Smooth muscle cell (in vitro differentiated cells): ENCODE measurements around the gene C16orf89. TPM values are rescaled to one million over a fixed set of nuclear protein-coding genes. Genes with fewer than 3 reads are reported as not detected.
"Not testable (repeated sequence)": the region's sequence is repeated elsewhere in the genome, so short reads cannot be mapped to it uniquely, and the experiment has no call there.

Source experiments
- DNase-seq: peaks from one replicate; lab custom pipeline; 2025; ENCODE audit not compliant: unreplicated experiment; lab: John Stamatoyannopoulos, UW
- H2AFZ ChIP-seq: fragments of 200-600 bp; sonication (generic); 2 replicates; pipeline ENCODE4 v1.6.0; 2016; ENCODE audit warnings: antibody characterized with exemption, low read depth, mild to moderate bottlenecking
- H3F3A ChIP-seq: fragments of 200-600 bp; sonication (generic); 2 replicates; pipeline ENCODE4 v1.6.0; 2017; ENCODE audit warnings: antibody characterized with exemption, low read depth
- H3K27ac ChIP-seq: fragments of 200-600 bp; sonication (generic); 2 replicates; pipeline ENCODE4 v1.5.1; 2016; ENCODE audit warnings: low read depth, mild to moderate bottlenecking
- H3K27me3 ChIP-seq: fragments of 200-600 bp; sonication (generic); 2 replicates; pipeline ENCODE4 v1.6.1; 2016; ENCODE audit warnings: low read depth, mild to moderate bottlenecking
- H3K36me3 ChIP-seq: fragments of 200-600 bp; sonication (generic); 2 replicates; pipeline ENCODE4 v1.5.1; 2016; ENCODE audit warnings: low read depth
- H3K4me1 ChIP-seq: fragments of 200-600 bp; sonication (generic); 2 replicates; pipeline ENCODE4 v1.5.1; 2016; ENCODE audit warnings: low read depth
- H3K4me2 ChIP-seq: fragments of 200-600 bp; sonication (generic); 2 replicates; pipeline ENCODE4 v1.6.0; 2016; ENCODE audit warnings: mild to moderate bottlenecking
- H3K4me3 ChIP-seq: fragments of 200-600 bp; sonication (generic); 2 replicates; pipeline ENCODE4 v1.5.1; 2016; ENCODE audit warnings: mild to moderate bottlenecking
- H3K79me2 ChIP-seq: fragments of 200-600 bp; sonication (generic); 2 replicates; pipeline ENCODE4 v1.6.0; 2016; ENCODE audit warnings: low read depth, mild to moderate bottlenecking
- H3K9ac ChIP-seq: fragments of 200-600 bp; sonication (generic); 2 replicates; pipeline ENCODE4 v1.6.0; 2016; ENCODE audit warnings: low read depth
- H3K9me3 ChIP-seq: fragments of 200-600 bp; sonication (generic); replicated peaks from 2 replicates; pipeline ENCODE4 v1.5.1; 2016; ENCODE audit warnings: low read depth
- H4K20me1 ChIP-seq: fragments of 200-600 bp; sonication (generic); 2 replicates; pipeline ENCODE4 v1.6.0; 2016; ENCODE audit warnings: low read depth
- CTCF ChIP-seq: fragments of 200-600 bp; sonication (generic); IDR thresholded peaks from 2 replicates; pipeline ENCODE4 v1.5.1; 2017; ENCODE audit warnings: borderline replicate concordance, mild to moderate bottlenecking, antibody characterized with exemption; ENCODE audit not compliant: insufficient read depth, poor library complexity, severe bottlenecking
- WGBS: methylation state at CpG from one replicate; pipeline ENCODE4 v1.1.7; 2016; ENCODE audit warnings: low lambda C conversion rate; 5-methylcytosine and 5-hydroxymethylcytosine counted together
- polyA plus RNA-seq: library from polyadenylated mRNA; unstranded; fragments of >200 nt; fragmentation: Nextera tagmentation; extraction: Ambion mirVana; gene quantifications from 2 replicates; pipeline ENCODE4 v1.2.1, GENCODE V29; 2016
- total RNA-seq: library from RNA; depleted of rRNA; stranded (reverse); fragments of >200 nt; gene quantifications from 2 replicates; pipeline ENCODE4 v1.2.3, GENCODE V29; 2014

Gene C16orf89
- total and polyA plus RNA-seq, 2 experiments from 2014 or later, result not detected

- H3K4me2 ChIP-seq, result no peak overlapping the region
- no peaks in the 10 kb centered on the region for H3K27me3 ChIP-seq
- H3K4me1 ChIP-seq, result peaks cover 9% of the 10 kb centered on the region
- H3K27ac ChIP-seq, result no peak overlapping the region
- no peak for DNase-seq
- no peaks in the 10 kb centered on the region for H3K79me2 ChIP-seq
- H3K9ac ChIP-seq, result no peak overlapping the region
- no peak for TF ChIP-seq CTCF
- H3K9me3 ChIP-seq, result no peaks in the 10 kb centered on the region
- no peaks in the 10 kb centered on the region for H3K36me3 ChIP-seq
- no peaks in the 10 kb centered on the region for H3F3A ChIP-seq
- no peaks in the 10 kb centered on the region for H4K20me1 ChIP-seq
- no peak overlapping the region for H3K4me3 ChIP-seq
- H2AFZ ChIP-seq, result no peak overlapping the region
- 91% methylated on average over 16 of the region's 16 CpGs for WGBS
These were observed 10.6 kb downstream of the C16orf89 start for GRCh38 chr16:5054876-5055865.

GRCh38 chr16:5046914-5047313 is 18.8 kb downstream of the C16orf89 start:
- no peaks in the 10 kb centered on the region for H3K4me1 ChIP-seq

DNA sequence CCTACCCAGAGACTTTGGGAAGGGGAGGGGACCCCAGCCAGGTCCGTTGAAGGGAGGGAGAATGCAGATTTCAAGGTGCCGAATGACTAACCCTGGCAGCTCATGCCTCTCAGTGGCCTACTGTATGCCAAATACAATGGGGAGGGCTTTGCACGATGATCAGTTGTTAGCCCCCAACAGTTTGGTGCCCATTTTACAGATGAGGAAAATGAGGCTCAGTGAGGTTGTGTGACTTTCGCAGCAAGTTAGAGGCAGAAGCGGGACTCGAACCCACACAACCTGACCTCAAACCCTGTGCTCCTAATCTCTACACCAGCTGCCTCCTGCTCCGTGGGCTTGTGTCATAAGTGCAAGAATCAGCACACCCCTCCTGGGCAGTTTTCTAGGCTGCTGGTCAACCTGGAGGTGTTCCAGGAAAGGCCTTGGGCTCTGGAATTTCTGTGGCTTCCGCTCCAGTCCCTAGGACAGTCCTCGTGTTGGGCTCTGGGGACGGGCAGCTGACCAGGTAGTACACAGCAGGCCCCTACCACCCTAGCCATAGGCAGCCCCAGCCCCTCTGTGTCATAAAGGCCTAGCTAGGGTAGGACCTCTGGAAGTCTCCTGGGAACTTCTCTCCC is 20.1 kb downstream of the C16orf89 start:
- Histone ChIP-seq H3F3A (no peaks in the 10 kb centered on the region), H3K36me3 (no peaks in the 10 kb centered on the region), H3K27me3 (no peaks in the 10 kb centered on the region), H4K20me1 (peaks cover 3% of the 10 kb centered on the region), H3K27ac (no peak overlapping the region), H2AFZ (no peak overlapping the region), H3K79me2 (no peaks in the 10 kb centered on the region), H3K9ac (no peak overlapping the region), H3K4me2 (no peak overlapping the region), H3K4me1 (no peaks in the 10 kb centered on the region), H3K4me3 (no peak overlapping the region), H3K9me3 (no peaks in the 10 kb centered on the region)
- TF ChIP-seq CTCF, result no peak
- no peak for DNase-seq
- 87% methylated on average over 10 of the region's 10 CpGs for WGBS

More at GRCh38 chr16:5046914-5047313, 18.8 kb downstream of the C16orf89 start:
- no peak for DNase-seq
- no peak for TF ChIP-seq CTCF
- Histone ChIP-seq H4K20me1 (no peaks in the 10 kb centered on the region), H3F3A (no peaks in the 10 kb centered on the region), H3K4me2 (no peak overlapping the region), H3K9ac (no peak overlapping the region), H3K27me3 (no peaks in the 10 kb centered on the region), H3K27ac (no peak overlapping the region), H3K9me3 (no peaks in the 10 kb centered on the region), H3K79me2 (no peaks in the 10 kb centered on the region), H3K36me3 (no peaks in the 10 kb centered on the region), H3K4me3 (no peak overlapping the region), H2AFZ (no peak overlapping the region)
- WGBS, result 87% methylated on average over 2 of the region's 2 CpGs

- H3K4me1 ChIP-seq, H3K36me3 ChIP-seq, H3F3A ChIP-seq, H3K4me2 ChIP-seq, H3K27ac ChIP-seq, H3K79me2 ChIP-seq, H3K9me3 ChIP-seq, H3K4me3 ChIP-seq, H3K27me3 ChIP-seq, H4K20me1 ChIP-seq, DNase-seq, H2AFZ ChIP-seq, H3K9ac ChIP-seq: not testable (repeated sequence)
- 91% methylated on average over 11 of the region's 11 CpGs for WGBS
These were observed 21.2 kb downstream of the C16orf89 start for GRCh38 chr16:5044581-5044980.
